Vagina (tissue), 2 donors: Measurements from ENCODE around the gene ABL1.

ENCODE experiments used
- CTCF ChIP-seq, 3 experiments: fragments of 450-650 bp in 2 of 3; fragments of 200-600 bp in 1 of 3; sonication (generic) in 1 of 3; IDR thresholded peaks; one replicate each; pipeline ENCODE4 v1.5.1; 2017 to 2019; ENCODE audit warnings: antibody characterized with exemption in 3 of 3, mild to moderate bottlenecking in 2 of 3, moderate library complexity in 2 of 3
- POLR2A ChIP-seq, 2 donors: fragments of 450-650 bp; IDR thresholded peaks; one replicate each; pipeline ENCODE4 v1.6.1; 2017; ENCODE audit warnings: antibody characterized with exemption in 2 of 2, mild to moderate bottlenecking in 2 of 2, moderate library complexity in 2 of 2

GRCh38 chr9:130924448-130924788 is 89.4 kb downstream of the ABL1 start:
- TF ChIP-seq CTCF (IDR thresholded peaks at IDR 0.05), result no peak
- TF ChIP-seq POLR2A (IDR thresholded peaks at IDR 0.05), result no peak
